Liver (tissue), 9 donors: Measurements from ENCODE around the gene CKMT2. TPM values are rescaled to one million over a fixed set of nuclear protein-coding genes. Genes with fewer than 3 reads are reported as not detected.

Source experiments
- DNase-seq: peaks from one replicate; pipeline ENCODE4 v3.0.0-alpha.2; 2017; ENCODE audit warnings: low spot score
- H3K27ac ChIP-seq, 2 donors: one replicate each; pipeline ENCODE4 v1.7.0; 2013; ENCODE audit warnings: inconsistent platforms in 2 of 2, low read length in 2 of 2, control low read depth in 1 of 2, low read depth in 1 of 2, mild to moderate bottlenecking in 1 of 2
- H3K27me3 ChIP-seq, 4 donors: one replicate each; pipeline versions ENCODE4 v1.6.1 to v1.7.0; 2013; ENCODE audit warnings: low read length in 3 of 4, inconsistent platforms in 1 of 4, mild to moderate bottlenecking in 1 of 4, moderate library complexity in 1 of 4; ENCODE audit not compliant: control insufficient read depth in 4 of 4, insufficient read depth in 4 of 4
- H3K36me3 ChIP-seq, 4 donors: one replicate each; pipeline versions ENCODE4 v1.6.1 to v1.7.0; 2013; ENCODE audit warnings: low read length in 3 of 4, mild to moderate bottlenecking in 3 of 4, low read depth in 1 of 4, moderate library complexity in 1 of 4; ENCODE audit not compliant: control insufficient read depth in 4 of 4, insufficient read depth in 3 of 4
- H3K4me1 ChIP-seq, 4 donors: one replicate each; pipeline versions ENCODE4 v1.6.1 to v1.7.0; 2013; ENCODE audit warnings: low read length in 3 of 4, mild to moderate bottlenecking in 3 of 4, moderate library complexity in 1 of 4; ENCODE audit not compliant: control insufficient read depth in 4 of 4, insufficient read depth in 4 of 4
- H3K4me3 ChIP-seq, 3 donors: one replicate each; pipeline versions ENCODE4 v1.6.1 to v1.7.0; 2013; ENCODE audit warnings: low read length in 3 of 3, control low read depth in 1 of 3, low read depth in 1 of 3, mild to moderate bottlenecking in 1 of 3
- H3K9ac ChIP-seq, 2 donors: one replicate each; pipeline ENCODE4 v1.7.0; 2013; ENCODE audit warnings: low read length in 2 of 2, mild to moderate bottlenecking in 2 of 2, moderate library complexity in 2 of 2, control low read depth in 1 of 2, low read depth in 1 of 2
- H3K9me3 ChIP-seq, 4 donors: one replicate each; pipeline versions ENCODE4 v1.6.1 to v1.7.0; 2013; ENCODE audit warnings: low read length in 3 of 4; ENCODE audit not compliant: control insufficient read depth in 4 of 4
- ATF3 ChIP-seq: IDR thresholded peaks from 2 replicates; pipeline ENCODE4 v1.6.1; 2016; ENCODE audit warnings: antibody characterized with exemption
- FOXA1 ChIP-seq: IDR thresholded peaks from 2 replicates; pipeline ENCODE4 v1.6.1; 2016; ENCODE audit warnings: antibody characterized with exemption
- FOXA2 ChIP-seq: IDR thresholded peaks from 2 replicates; pipeline ENCODE4 v1.6.1; 2016; ENCODE audit warnings: antibody characterized with exemption
- GABPA ChIP-seq, 2 donors: IDR thresholded peaks in 1 of 2; conservative IDR thresholded peaks in 1 of 2; 2 replicates each; pipeline ENCODE4 v1.6.1; 2016; ENCODE audit warnings: antibody characterized with exemption in 2 of 2, mild to moderate bottlenecking in 1 of 2, moderate library complexity in 1 of 2
- HNF4G ChIP-seq: IDR thresholded peaks from 2 replicates; pipeline ENCODE4 v1.6.1; 2016; ENCODE audit warnings: antibody characterized with exemption
- JUND ChIP-seq, 2 donors: IDR thresholded peaks; 2 replicates each; pipeline ENCODE4 v1.6.1; 2016; ENCODE audit warnings: antibody characterized with exemption in 2 of 2
- MAX ChIP-seq: IDR thresholded peaks from 2 replicates; pipeline ENCODE4 v1.6.1; 2016; ENCODE audit warnings: antibody characterized with exemption
- NR2F2 ChIP-seq: IDR thresholded peaks from 2 replicates; pipeline ENCODE4 v1.6.1; 2016; ENCODE audit warnings: antibody characterized with exemption
- RAD21 ChIP-seq, 2 donors: IDR thresholded peaks; 2 replicates each; pipeline ENCODE4 v1.6.1; 2016; ENCODE audit warnings: antibody characterized with exemption in 2 of 2, mild to moderate bottlenecking in 2 of 2
- REST ChIP-seq: IDR thresholded peaks from 2 replicates; pipeline ENCODE4 v1.6.1; 2016; ENCODE audit warnings: antibody characterized with exemption, mild to moderate bottlenecking
- RXRA ChIP-seq, 2 donors: IDR thresholded peaks; 2 replicates each; pipeline ENCODE4 v1.6.1; 2017 to 2018; ENCODE audit warnings: antibody characterized with exemption in 2 of 2, mild to moderate bottlenecking in 1 of 2
- ZBTB33 ChIP-seq: IDR thresholded peaks from 2 replicates; pipeline ENCODE4 v1.6.1; 2016; ENCODE audit warnings: antibody characterized with exemption
- WGBS: extraction: QIAGEN DNeasy Blood & Tissue Kit; methylation state at CpG from one replicate; pipeline ENCODE4 v1.1.7; 2013; 5-methylcytosine and 5-hydroxymethylcytosine counted together
- polyA plus RNA-seq, 2 donors: library from polyadenylated mRNA; stranded (reverse) in 1 of 2; unstranded in 1 of 2; fragments of 200-250 nt in 1 of 2; fragments of >200 nt in 1 of 2; fragmentation: Nextera tagmentation in 1 of 2; extraction: Ambion mirVana in 1 of 2; gene quantifications; one replicate each; pipeline versions ENCODE4 v1.2.1 to v1.2.3, GENCODE V29; 2013 to 2015
- total RNA-seq, 2 donors: library from RNA; depleted of rRNA; stranded (reverse); fragments of >200 nt; gene quantifications; one replicate each; pipeline ENCODE4 v1.2.3, GENCODE V29; 2014
- donor health status: healthy.
- donor health status: healthy.
- donor health status: healthy.
- donor health status: healthy.
- donor health status: healthy.

Gene CKMT2
- total and polyA plus RNA-seq, 4 donors: 0.20 to 2.6 (median 0.82) TPM

- H3K9me3 ChIP-seq: no peaks in the 10 kb centered on the region
- no peaks in the 10 kb centered on the region for H3K36me3 ChIP-seq
- no peaks in the 10 kb centered on the region for H3K27me3 ChIP-seq
- no peaks in the 10 kb centered on the region for H3K4me1 ChIP-seq
- no peak overlapping the region for H3K4me3 ChIP-seq
- DNase-seq: no peak
- H3K27ac ChIP-seq: no peak overlapping the region
- WGBS: 89% methylated on average over 1 of the region's 1 CpG
- no peak overlapping the region for H3K9ac ChIP-seq
- TF ChIP-seq JUND (IDR thresholded peaks at IDR 0.05) (no peak), RAD21 (IDR thresholded peaks at IDR 0.05) (no peak)
Measured at GRCh38 chr5:81226949-81227348, 6.2 kb upstream of the CKMT2 start.

- WGBS: 59% methylated on average over 4 of the region's 4 CpGs
- H3K9ac ChIP-seq: no peak overlapping the region
- H3K4me3 ChIP-seq: no peak overlapping the region
- no peaks in the 10 kb centered on the region for H3K9me3 ChIP-seq
- DNase-seq: no peak
- TF ChIP-seq RXRA (IDR thresholded peaks at IDR 0.05) (no peak), GABPA (IDR thresholded peaks at IDR 0.05 in 1 of 2, conservative IDR thresholded peaks at IDR 0.05 in 1 of 2) (no peak), NR2F2 (no peak), ZBTB33 (no peak), REST (no peak)
- H3K4me1 ChIP-seq: no peaks in the 10 kb centered on the region
- no peak overlapping the region for H3K27ac ChIP-seq
- H3K27me3 ChIP-seq: no peaks in the 10 kb centered on the region
- H3K36me3 ChIP-seq: no peaks in the 10 kb centered on the region
Measured at GRCh38 chr5:81228084-81228483, 5.0 kb upstream of the CKMT2 start.

- H3K27me3 ChIP-seq: no peaks in the 10 kb centered on the region
- no peak overlapping the region for H3K4me3 ChIP-seq
- no peak overlapping the region for H3K9ac ChIP-seq
- no peaks in the 10 kb centered on the region for H3K36me3 ChIP-seq
- peaks cover 0 to 4% (median under 1%) of the 10 kb centered on the region in 4 donors for H3K4me1 ChIP-seq
- no peaks in the 10 kb centered on the region for H3K9me3 ChIP-seq
- WGBS: 87% methylated on average over 8 of the region's 8 CpGs
- TF ChIP-seq REST (no peak), RXRA (IDR thresholded peaks at IDR 0.05) (no peak), MAX (no peak), HNF4G (no peak), RAD21 (IDR thresholded peaks at IDR 0.05) (no peak), FOXA1 (no peak), FOXA2 (no peak), ATF3 (no peak)
- no peak overlapping the region for H3K27ac ChIP-seq
- DNase-seq: no peak
Measured at GRCh38 chr5:81230416-81230815, 2.7 kb upstream of the CKMT2 start.
